Measurements from ENCODE around the gene BPIFB2. TPM values are rescaled to one million over a fixed set of nuclear protein-coding genes. Genes with fewer than 3 reads are reported as not detected.

Gene BPIFB2
- polyA plus RNA-seq, 3 donors: not detected

GRCh38 chr20:32967961-32968457, 39.5 kb upstream of the BPIFB2 start:
- Histone ChIP-seq H4K20me1 (ENCODE audit: insufficient read depth, low read length) (no peaks in the 10 kb centered on the region), H3K36me3 (replicated peaks in 1 of 2; ENCODE audit: control insufficient read depth in 1 of 2, insufficient read depth in 2 of 2, low read length in 2 of 2) (no peaks in the 10 kb centered on the region), H3K27ac (ENCODE audit: low read depth in 1 of 2, low read length in 2 of 2) (no peak overlapping the region), H3K9ac (ENCODE audit: insufficient read depth, low read length, poor library complexity, severe bottlenecking) (no peak overlapping the region), H3K4me1 (ENCODE audit: control insufficient read depth in 1 of 2, insufficient read depth in 2 of 2, low read length in 2 of 2) (peaks cover 15% of the 10 kb centered on the region in 2 donors), H3K79me2 (ENCODE audit: insufficient read depth, low read length) (no peaks in the 10 kb centered on the region), H3K4me3 (replicated peaks in 1 of 3; ENCODE audit: low read depth in 2 of 3, low read length in 3 of 3) (no peak overlapping the region), H3K27me3 (ENCODE audit: control insufficient read depth in 2 of 2, insufficient read depth in 2 of 2, low read length in 2 of 2) (no peaks in the 10 kb centered on the region), H2AFZ (ENCODE audit: insufficient read depth, low read depth, low read length, poor library complexity, severe bottlenecking) (no peak overlapping the region), H3K4me2 (replicated peaks; ENCODE audit: extremely low read depth, low read length, poor library complexity, severe bottlenecking) (no peak overlapping the region), H3K9me3 (replicated peaks in 1 of 2; ENCODE audit: control insufficient read depth in 1 of 2, insufficient read depth in 1 of 2, low read length in 2 of 2) (no peaks in the 10 kb centered on the region)
- intact Hi-C loops (cut with micrococcal nuclease): no loop called here
- no peak for TF ChIP-seq CTCF (IDR thresholded peaks at IDR 0.05)
- Mint-ChIP-seq H3K9me3 (no peaks in the 10 kb centered on the region), H3K27ac (no peak overlapping the region), H3K4me1 (peaks cover 5% of the 10 kb centered on the region), H3K4me3 (no peak overlapping the region), H3K36me3 (no peaks in the 10 kb centered on the region), H3K27me3 (ENCODE audit: low read depth in 3 of 3) (peaks cover 2 to 3% (median 2%) of the 10 kb centered on the region in 3 donors)
- 94% methylated on average over 15 of the region's 16 CpGs for WGBS (ENCODE audit: insufficient coverage)
- peak in 1 of 3 donors; percentile 2 for DNase-seq

GRCh38 chr20:32968478-32969241, 38.8 kb upstream of the BPIFB2 start:
- Mint-ChIP-seq H3K36me3 (no peaks in the 10 kb centered on the region), H3K4me3 (no peak overlapping the region), H3K9me3 (no peaks in the 10 kb centered on the region), H3K27ac (peak overlapping the region in 1 of 7 donors; percentile 0), H3K4me1 (peaks cover 5% of the 10 kb centered on the region), H3K27me3 (ENCODE audit: low read depth in 3 of 3) (peaks cover 2 to 3% (median 2%) of the 10 kb centered on the region in 3 donors)
- H4K20me1 ChIP-seq (ENCODE audit: insufficient read depth, low read length): no peaks in the 10 kb centered on the region
- 79% methylated on average over 8 of the region's 19 CpGs for WGBS (ENCODE audit: insufficient coverage)
- peaks cover 15% of the 10 kb centered on the region in 2 donors for H3K4me1 ChIP-seq (ENCODE audit: control insufficient read depth in 1 of 2, insufficient read depth in 2 of 2, low read length in 2 of 2)
- H3K36me3 ChIP-seq (replicated peaks in 1 of 2; ENCODE audit: control insufficient read depth in 1 of 2, insufficient read depth in 2 of 2, low read length in 2 of 2): no peaks in the 10 kb centered on the region
- no peak for DNase-seq
- no peaks in the 10 kb centered on the region for H3K27me3 ChIP-seq (ENCODE audit: control insufficient read depth in 2 of 2, insufficient read depth in 2 of 2, low read length in 2 of 2)
- intact Hi-C loops (cut with micrococcal nuclease): no loop called here
- no peak overlapping the region for H3K4me2 ChIP-seq (replicated peaks; ENCODE audit: extremely low read depth, low read length, poor library complexity, severe bottlenecking)
- no peak overlapping the region for H2AFZ ChIP-seq (ENCODE audit: insufficient read depth, low read depth, low read length, poor library complexity, severe bottlenecking)
- no peak overlapping the region for H3K27ac ChIP-seq (ENCODE audit: low read depth in 1 of 2, low read length in 2 of 2)
- no peak overlapping the region for H3K9ac ChIP-seq (ENCODE audit: insufficient read depth, low read length, poor library complexity, severe bottlenecking)
- H3K9me3 ChIP-seq (replicated peaks in 1 of 2; ENCODE audit: control insufficient read depth in 1 of 2, insufficient read depth in 1 of 2, low read length in 2 of 2): no peaks in the 10 kb centered on the region
- H3K79me2 ChIP-seq (ENCODE audit: insufficient read depth, low read length): no peaks in the 10 kb centered on the region
- no peak for TF ChIP-seq CTCF (IDR thresholded peaks at IDR 0.05)
- H3K4me3 ChIP-seq (replicated peaks in 1 of 3; ENCODE audit: low read depth in 2 of 3, low read length in 3 of 3): no peak overlapping the region

Data from CD14-positive monocyte (primary cell).